Muscle of back (tissue), 11 donors: ENCODE measurements around the gene N4BP2. TPM values are rescaled to one million over a fixed set of nuclear protein-coding genes. Genes with fewer than 3 reads are reported as not detected.

Experiments used
- DNase-seq, 3 donors: peaks; one replicate each; pipeline versions ENCODE4 v3.0.0 to v3.0.0-alpha.2; 2013
- polyA plus RNA-seq, 10 donors: library from polyadenylated mRNA; unstranded; fragments of 120-200 nt; gene quantifications; one replicate each; pipeline ENCODE4 v1.2.1, GENCODE V29; 2013; ENCODE audit not compliant: insufficient read length in 10 of 10

N4BP2 gene
- polyA plus RNA-seq, 10 donors = 9.5 to 16.6 (median 13.5) TPM

DNA sequence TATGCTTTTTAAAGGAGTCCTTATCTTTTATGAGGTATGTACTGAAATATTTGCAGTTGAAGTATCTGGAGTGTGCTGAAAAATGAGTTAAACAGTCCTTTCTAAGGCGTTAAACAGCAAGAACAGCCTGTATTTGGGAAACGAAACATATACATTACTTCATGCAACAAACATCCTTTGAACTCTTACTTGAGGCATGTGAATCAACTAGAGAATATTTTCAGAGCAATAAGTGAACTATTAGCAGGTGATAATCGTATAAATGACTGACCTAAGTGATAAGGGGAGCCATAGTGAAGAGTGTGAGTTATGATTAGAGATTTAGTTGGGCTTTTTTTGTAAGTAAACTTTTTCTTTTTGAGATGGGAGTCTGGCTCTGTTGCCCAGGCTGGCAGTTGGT is 94.3 kb downstream of the N4BP2 start:
- no peak for DNase-seq

DNA sequence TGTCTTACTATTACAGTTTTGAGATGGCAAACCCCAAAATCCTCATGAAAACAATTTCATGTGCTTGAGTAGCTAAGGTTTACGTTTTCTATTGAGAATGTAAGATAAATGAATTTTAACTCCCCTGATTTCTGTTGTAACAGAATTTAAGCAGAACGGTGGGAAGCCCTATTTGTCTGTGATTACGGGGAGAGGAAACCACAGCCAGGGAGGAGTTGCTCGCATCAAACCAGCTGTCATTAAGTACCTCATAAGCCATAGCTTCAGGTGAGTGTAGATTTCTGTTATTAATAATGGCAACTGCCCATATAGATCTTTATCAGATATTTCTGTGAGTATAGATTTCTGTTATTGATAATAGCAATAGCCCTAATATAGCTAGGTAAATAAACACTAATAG is 96.0 kb downstream of the N4BP2 start:
- no peak for DNase-seq

DNA sequence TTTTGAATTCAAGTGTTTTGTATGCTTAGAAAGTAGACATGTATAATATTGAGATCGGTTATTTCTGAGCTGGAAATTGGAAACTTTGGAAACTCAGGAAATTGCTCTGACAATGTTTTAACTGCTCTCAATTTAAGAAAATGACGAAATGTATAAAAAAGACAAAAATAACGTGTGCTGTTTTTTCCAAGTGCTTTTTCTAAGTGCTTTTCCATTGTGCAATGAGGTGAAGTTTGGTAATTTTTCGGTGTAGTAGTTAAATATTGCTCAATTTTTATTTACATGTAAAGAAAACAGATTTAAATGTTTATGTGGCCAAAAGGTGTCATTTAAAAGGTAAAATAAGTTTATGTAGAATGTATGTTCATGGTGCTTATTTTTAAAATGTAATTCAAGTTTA is 100.8 kb downstream of the N4BP2 start:
- no peak for DNase-seq

DNA sequence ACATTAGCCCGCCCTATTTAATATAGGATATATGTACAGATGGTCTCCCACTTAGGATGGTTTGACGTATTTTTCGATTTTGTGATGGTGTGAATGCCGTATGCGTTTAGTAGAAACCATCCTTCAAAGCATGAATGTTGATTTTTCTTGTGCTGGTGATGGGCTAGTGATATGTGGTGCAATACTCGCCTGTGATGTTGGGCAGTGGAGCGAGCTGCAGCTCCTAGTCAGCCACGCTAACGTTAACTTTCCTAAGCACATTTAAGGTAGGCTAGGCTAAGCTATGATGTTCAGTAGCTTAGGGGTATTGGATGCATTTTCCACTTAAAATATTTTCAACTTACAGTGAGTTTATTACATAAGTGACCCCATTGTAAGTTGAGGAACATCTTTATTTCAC is 103.6 kb downstream of the N4BP2 start:
- no peak for DNase-seq

DNA sequence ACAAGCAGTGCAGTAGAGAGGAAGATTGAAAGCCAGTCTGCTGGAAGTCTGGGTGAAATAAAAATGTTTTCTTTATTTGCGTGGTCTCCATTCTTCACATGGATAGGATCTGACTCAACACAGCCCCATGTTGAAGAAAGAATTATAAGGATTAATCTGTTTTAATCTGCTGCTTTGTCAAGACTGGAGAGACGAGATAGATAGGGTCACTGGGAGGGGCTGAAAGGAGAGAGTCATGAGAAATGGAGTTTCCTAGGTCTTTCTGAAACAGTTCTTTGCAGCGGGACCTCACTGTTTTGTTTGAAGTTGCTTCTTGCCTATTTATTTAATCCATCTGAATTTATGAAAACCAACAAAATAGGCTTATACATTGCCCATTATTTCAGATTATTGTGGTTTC is 107.8 kb downstream of the N4BP2 start:
- DNase-seq = no peak

DNA sequence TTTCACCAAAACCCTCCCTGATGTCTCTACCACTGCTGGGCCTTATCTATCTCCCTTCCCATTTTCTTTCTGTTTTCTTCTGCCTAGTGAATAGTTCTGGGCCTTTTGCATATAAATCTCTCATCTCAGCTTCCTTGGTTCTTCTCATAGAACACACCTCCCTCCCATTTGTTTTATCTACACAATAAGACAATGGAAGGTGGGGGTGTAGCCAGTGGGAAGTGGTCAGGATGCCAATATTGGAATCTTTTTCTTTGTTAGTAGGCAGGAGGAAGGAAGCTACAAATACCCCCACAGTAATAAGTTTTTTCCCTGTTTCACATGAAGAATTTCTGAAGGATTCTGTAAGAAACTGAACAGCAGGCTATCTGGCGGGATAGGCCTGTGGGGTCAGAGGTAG is 109.3 kb downstream of the N4BP2 start:
- DNase-seq = no peak

DNA sequence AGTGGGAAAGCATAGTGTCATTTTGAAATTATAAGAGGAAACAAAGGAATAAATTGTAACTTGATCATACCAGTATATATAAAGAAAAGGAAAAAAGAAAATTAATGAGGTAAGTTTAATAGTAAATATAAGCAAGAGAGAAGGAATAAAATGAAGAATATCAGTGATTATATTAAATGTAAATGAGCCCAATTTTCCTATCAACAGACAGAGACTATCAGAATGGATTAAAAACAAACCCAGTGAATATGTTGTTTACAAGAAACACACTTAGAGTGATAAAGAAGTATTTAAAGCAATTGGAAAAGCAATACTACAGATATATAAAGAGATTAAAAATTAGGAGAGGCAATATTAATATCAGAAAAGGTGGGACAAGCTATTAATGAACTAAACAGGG is 111.4 kb downstream of the N4BP2 start:
- DNase-seq = no peak

DNA sequence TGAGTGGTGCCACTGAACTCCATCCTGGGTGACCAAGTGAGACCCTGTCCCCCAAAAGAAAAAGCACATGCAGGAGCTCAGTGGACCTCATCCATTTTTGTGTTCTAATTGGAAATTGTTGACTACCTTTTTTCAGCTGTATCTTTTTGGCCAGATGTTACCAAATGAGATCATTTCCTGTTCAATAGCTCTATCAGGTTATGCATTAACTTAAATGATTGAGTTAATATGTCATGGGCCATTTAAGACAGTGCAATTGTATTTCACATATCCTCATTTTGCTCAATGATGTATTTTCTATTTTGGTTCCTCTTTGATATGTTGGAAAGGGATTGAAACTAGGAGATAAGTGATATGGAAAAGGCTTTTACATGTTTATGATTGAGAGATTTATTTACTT is 113.9 kb downstream of the N4BP2 start:
- no peak for DNase-seq

DNA sequence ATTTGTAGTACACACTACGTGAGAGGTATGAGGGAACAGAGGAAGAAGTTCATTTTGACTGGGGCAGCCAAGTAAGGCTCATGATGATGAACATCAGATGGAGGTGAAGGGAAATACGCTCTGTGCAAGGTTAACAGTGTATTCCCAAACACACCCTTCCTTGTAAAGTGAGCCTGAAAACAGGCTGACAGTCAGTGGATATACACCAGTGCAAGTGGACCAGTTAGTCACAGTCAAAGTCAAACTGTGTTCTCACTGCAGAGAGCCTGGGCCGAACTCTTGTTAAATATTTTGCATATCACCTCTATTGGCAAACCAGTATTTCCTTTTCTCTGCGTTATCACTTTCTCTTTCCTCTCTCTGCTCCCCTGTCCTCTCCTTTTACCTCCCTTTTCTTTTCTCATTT is 116.8 kb downstream of the N4BP2 start:
- DNase-seq = no peak

DNA sequence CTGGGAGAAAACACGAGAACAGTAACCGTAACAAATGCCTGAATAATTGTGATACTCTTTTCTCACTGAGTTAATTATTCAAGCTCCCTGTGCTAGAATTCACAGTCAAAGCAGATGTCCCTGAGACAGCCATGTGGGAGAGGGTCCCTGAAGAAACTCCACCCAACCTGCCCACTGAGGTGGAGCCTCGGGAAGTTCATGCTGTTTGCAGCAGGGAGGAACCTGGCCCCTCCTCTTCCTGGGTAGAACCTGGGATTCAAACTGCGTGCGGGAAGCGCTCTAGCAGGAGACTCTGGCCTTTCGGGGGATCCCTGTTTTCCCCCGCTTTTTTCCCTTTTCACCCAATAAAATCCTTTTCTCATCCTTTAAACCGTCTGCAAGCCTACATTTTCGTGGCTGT is 120.0 kb downstream of the N4BP2 start:
- DNase-seq = no peak

DNA sequence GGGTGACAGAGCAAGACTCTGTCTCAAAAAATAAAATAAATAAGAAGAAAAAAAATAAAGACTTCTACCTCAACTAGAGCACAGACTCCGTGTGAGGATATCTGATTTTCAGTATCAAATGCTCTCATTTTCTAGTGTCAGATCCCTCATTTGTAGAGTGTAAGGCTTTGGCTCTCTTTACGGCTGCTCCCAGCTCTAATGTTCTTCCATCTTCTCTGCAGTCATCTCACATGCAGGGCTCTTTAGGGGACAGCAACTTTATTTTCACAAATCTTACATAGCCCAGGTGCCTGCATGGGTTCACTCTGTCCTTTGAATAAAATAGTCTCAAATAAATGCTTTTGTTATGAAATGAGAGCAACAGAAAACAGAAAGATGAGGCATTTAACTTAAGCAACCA is 120.9 kb downstream of the N4BP2 start:
- no peak for DNase-seq

DNA sequence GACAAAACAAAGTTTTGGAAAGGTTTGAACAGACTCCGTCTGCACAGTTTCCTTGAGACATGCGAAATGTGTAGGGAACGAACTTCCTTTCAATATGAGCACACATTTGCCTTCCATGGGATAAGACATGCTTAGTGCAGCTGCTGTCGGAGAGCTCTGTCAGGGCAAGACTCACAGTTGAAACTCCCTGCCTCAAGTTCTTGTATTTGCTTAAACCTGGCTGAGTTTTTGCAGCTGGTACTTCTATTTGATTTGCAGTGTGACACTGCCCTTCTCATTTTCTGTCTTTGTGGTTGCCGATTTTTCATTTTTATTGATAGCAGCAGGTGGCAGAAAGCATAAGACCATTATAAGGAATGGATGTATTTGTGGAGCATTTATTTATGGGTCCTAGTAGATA is 122.0 kb downstream of the N4BP2 start:
- peak in 1 of 3 donors; percentile 13 for DNase-seq

DNA sequence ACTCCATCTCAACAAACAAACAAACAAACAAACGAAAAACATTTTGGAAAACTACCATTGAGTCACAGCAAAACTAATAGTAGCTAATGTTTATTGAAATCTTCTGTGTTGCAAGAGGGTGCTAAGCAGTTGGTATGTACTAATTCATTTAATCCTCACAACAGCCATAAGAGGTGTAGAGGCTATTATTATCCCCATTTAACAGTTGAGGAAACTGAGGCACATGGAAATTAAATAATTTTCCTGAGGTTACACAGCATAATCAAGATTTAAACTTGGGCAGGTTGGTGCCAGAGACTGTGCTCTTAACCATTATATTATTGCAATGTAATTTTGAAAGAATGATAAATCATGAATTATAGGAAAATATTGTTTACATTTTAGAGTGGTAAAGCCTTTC is 122.7 kb downstream of the N4BP2 start:
- DNase-seq = no peak

DNA sequence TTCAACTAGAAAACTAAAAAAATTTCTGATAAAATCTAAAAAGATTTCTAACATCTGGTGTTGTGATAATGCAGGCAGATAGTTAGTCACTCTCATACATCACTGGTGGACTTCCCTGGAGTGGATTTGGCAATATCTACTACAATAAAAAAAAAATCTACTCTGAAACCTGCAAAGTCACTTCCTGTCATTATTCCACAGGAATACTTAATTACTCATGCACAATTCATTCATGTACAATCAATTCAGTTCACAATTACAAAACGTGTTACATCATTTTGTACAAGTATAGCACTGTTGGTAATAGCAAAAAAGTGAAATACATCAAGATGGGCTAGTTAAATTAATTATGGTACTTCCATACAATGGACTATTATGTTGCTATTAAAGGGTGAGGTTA is 123.7 kb downstream of the N4BP2 start:
- DNase-seq = peak in 1 of 3 donors; percentile 72

DNA sequence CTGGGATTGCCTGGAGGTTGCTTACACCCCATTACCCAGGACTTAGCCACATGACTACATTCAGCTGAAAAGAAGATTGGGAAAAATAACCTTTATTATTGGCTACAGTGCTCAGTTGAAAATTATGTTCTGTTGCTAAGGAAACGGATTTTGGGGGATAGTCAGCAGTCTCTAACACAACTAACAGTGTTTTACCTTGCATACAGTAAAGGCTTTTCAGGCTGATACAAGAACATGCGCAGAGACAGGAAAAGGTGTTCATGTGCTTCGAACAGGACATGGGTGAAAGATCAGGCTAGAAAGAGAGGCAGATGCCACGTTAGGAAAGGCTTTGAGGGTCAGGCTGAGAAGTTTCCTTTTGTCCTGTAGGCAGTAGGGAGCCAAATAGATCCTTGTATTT is 125.4 kb downstream of the N4BP2 start:
- DNase-seq = no peak

DNA sequence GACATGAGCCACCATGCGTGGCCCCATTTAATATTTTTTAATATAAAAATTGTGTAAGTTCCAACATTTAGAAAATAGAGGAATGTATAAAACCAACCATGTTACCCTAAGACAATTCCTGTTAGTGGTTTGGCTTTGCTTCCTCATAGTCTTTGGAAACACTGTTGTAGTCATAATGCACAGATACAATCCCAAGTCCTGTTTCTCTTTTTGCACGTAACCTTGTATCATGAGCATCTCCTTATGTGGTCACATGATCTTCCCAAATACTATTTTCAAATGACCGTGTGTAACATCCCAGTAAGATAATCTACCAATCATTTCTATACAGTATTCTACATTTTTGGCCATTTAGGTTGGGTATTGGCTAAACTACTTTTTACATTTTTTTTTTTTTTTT is 126.3 kb downstream of the N4BP2 start:
- no peak for DNase-seq

DNA sequence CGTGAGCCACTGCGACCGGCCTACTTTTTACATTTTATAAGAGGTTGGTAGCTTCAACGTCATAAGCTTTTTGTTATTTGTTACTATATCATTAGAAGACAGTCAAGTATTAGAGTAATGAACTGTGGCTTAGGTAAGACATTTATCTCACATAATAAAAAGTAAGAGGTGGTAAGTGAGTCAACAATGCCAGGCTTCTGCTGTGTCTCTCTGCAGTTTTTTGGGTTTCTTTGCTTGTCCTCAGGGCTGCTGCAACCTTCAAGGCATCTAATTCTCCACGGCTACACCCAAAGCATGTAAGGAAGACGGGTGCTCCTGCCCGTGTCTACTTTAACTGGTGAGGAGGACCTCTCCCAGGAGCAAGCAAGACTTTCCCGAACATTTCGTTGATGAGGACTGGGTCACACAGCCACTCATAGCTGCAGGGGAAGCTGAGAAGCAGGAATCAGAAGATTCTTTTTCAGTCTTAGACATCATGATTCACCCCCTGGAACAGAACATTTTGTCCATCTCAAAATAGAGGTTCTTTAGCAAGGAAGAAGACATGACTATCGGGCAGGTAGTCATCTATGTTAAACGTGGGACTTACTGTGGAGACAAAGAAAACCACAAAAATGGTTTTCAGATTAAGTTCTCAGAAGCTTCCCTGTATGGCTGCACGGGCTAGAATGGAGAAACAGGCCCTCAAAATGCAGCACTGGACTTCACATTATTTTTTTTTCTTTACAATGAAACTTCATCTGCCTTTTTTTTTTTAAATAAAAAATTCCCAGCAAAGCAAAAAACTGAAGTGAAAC is 127.2 kb downstream of the N4BP2 start:
- no peak for DNase-seq

DNA sequence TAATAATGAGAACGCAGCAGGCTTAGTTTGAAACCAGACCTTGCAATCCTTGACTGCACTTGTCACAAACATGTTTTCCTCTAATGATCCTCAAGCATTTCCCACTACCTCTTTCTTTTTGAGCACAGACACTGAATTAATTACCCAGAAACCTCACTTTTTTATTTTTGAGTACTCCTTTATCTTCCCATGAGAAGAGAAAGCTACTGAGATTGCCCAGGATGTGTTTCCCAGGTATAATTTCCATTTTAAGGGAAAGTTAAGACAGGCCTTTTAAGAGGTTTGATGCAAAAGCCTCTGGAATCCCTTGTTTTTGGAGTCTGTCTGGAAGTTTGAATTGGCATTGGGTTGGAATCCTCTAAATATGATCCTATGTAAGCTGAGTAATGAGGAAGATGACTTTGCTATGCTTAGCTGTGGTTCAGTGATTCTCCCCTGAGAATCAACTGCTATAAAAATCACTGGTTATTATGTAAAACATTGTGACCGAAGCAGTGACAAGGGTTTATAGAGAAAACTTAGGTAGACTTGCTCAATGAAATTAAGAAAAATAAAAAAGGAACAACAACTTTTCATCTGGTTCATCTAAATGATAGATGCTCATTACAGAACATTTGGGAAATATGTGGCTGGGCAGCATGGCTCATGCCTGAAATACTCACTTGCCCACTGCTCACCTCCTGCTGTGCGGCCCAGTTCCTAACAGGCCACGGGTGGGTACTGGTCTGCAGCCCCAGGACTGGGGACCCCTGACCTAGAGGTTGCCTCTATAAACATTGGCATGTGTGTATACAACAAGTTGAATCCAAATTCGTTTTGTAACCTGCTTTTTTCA is 129.4 kb downstream of the N4BP2 start:
- peak in 1 of 3 donors; percentile 17 for DNase-seq

DNA sequence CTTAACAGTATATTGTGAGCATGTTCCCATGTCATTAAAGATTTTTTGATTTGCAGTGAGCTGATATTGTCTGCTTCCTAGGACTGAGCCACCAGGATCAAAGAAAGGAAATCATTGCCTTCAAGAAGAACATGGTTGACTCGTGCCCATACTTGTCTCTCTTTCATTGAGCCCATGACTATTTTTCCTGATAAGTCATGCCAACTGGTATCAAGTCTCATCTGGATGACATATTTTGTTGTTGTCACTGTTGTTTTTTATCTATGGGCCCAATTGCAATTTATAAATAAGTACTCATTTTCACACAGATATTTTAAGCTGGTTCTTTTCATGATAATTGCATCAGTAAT is 130.0 kb downstream of the N4BP2 start:
- DNase-seq = no peak

DNA sequence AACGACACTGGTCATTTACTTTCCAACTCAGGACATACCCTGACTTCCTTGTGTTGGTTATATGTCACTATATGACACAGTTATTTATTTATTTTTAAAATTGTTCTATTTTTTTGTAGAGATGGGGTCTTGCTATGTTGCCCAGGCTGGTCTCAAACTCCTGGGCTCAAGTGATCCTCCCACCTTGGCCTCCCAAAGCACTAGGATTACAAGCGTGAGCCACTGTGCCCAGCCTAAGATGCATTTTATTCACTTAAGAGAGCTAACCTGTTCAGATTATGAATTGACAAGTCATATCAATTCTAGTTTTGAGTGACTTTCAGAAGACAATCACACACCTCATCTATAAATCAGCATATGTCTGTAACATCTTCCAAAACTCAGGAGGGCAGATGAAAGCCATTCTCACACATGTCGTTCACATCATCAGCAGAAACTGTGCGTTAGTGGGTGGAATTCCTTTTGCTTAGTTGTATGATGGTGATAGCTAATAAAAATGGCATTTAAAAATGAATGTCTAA is 130.8 kb downstream of the N4BP2 start:
- DNase-seq = no peak

DNA sequence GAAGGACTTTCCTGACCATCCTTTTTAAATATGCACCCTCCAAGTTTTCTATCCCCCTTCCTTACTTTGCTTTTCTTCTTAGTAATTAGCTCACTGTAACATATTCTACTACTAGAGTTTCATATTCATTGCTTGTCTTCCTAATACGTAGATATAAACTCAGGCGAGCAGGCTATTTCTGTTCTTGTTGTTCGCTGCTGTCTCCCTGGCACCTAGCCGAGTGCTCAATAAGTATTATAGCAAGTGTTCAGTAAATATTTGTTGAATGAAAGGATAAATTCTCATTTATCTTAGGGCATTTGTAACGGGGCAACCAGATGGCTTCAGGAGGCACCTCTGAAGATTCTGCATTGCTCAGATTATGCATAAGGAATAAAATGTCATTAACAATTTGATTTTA is 133.4 kb downstream of the N4BP2 start:
- DNase-seq = peak in 1 of 3 donors; percentile 56

DNA sequence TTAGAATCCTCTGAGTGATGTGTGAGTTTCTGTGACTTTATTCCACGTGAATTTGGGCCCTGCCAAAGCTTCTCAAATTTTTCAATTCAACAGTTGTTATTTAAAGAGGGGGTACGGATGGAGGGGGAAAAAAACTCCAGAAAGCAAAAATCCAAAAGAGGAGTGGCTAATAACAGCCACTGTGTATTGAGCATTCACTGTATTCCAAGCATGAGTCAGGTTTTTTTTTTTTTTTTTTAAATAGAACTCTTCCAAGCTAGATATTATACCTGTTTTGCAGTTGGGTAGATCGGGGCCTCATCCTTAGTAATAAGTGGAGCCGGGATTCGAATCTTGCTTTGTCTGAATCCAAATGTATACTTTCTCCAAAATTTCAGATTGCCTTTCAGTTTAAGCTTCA is 133.8 kb downstream of the N4BP2 start:
- DNase-seq = no peak
